ENCODE results near the gene ATP1A2. TPM values are rescaled to one million over a fixed set of nuclear protein-coding genes. Genes with fewer than 3 reads are reported as not detected.

ATP1A2 gene
- total and polyA plus RNA-seq, 2 of the 8 experiments (the other 6 are each of a cell fraction or from before 2014, with no cell fraction given) = 39.7 to 40.8 TPM

GRCh38 chr1:160123726-160124125 lies 8.2 kb downstream of the ATP1A2 start:
- H4K91ac ChIP-seq (replicated peaks; ENCODE audit: insufficient read length, low read length) = no peak overlapping the region
- H3K56ac ChIP-seq (replicated peaks; ENCODE audit: insufficient read length, low read depth, low read length) = no peak overlapping the region
- FAIRE-seq (no peak), DNase-seq (ENCODE audit: low read depth in 1 of 2, low spot score in 2 of 2) (no peak)
- H2AFZ ChIP-seq (ENCODE audit: low read length) = no peak overlapping the region
- H3K79me1 ChIP-seq (ENCODE audit: low read depth, low read length) = peaks cover 3% of the 10 kb centered on the region; the same call in 1 of the 2 replicates
- H3K23me2 ChIP-seq (ENCODE audit: low read depth, low read length) = no peaks in the 10 kb centered on the region
- H2BK120ac ChIP-seq (replicated peaks; ENCODE audit: low read depth, low read length) = no peak overlapping the region
- H2BK20ac ChIP-seq (ENCODE audit: low read length) = no peak overlapping the region
- no peak overlapping the region for H4K8ac ChIP-seq (ENCODE audit: extremely low read depth, insufficient read depth, low read length)
- peaks cover 9 to 47% (median 36%) of the 10 kb centered on the region in 4 experiments; a peak in 7 of 8 replicates for H3K36me3 ChIP-seq (ENCODE audit: control insufficient read depth in 2 of 4, insufficient read depth in 4 of 4, low read length in 3 of 4)
- no peak overlapping the region for H3K4me3 ChIP-seq (ENCODE audit: extremely low read depth in 1 of 4, insufficient read depth in 2 of 4, low read depth in 3 of 4, low read length in 4 of 4)
- H2BK12ac ChIP-seq (ENCODE audit: low read depth, low read length) = no peak overlapping the region
- POLR2A ChIA-PET (ENCODE audit: partially characterized antibody) = interaction anchor here (0.7 to 1.8 kb wide), 6 partner anchors 8 to 88 kb away, joined by 3 to 11 read pairs (median 3); partner anchors contain the start of gene ATP1A2
- H3K27me3 ChIP-seq (replicated peaks in 1 of 4; ENCODE audit: control insufficient read depth in 3 of 4, extremely low read depth in 1 of 4, insufficient read depth in 3 of 4, low read length in 3 of 4) = no peaks in the 10 kb centered on the region
- H3K4ac ChIP-seq (replicated peaks; ENCODE audit: insufficient read length, low read depth, low read length) = no peak overlapping the region
- H3K9me3 ChIP-seq (ENCODE audit: insufficient read depth in 2 of 2, low read depth in 1 of 2, low read length in 1 of 2) = no peaks in the 10 kb centered on the region
- H2BK5ac ChIP-seq (ENCODE audit: low read depth, low read length) = no peak overlapping the region
- CTCF ChIA-PET (ENCODE audit: partially characterized antibody) = interaction anchor here (0.7 to 18.1 kb wide), 18 partner anchors 11 to 234 kb away, joined by 3 to 256 read pairs (median 4); partner anchors contain the start of gene ATP1A2
- peaks cover 0 to 6% (median 0%) of the 10 kb centered on the region in 4 experiments; a peak in 2 of 7 replicates for H3K4me1 ChIP-seq (replicated peaks in 1 of 4; ENCODE audit: control insufficient read depth in 3 of 4, insufficient read depth in 4 of 4, low read length in 3 of 4)
- no peak overlapping the region for H3K4me2 ChIP-seq (ENCODE audit: insufficient read depth in 1 of 2, low read depth in 2 of 2, low read length in 2 of 2)
- no peak overlapping the region for H3K14ac ChIP-seq (ENCODE audit: insufficient read length)
- H3K23ac ChIP-seq (ENCODE audit: insufficient read length) = no peak overlapping the region
- H3K18ac ChIP-seq (ENCODE audit: extremely low read depth, low read length) = no peak overlapping the region
- no peak overlapping the region for H3K27ac ChIP-seq (ENCODE audit: low read depth, low read length)
- H4K5ac ChIP-seq (ENCODE audit: insufficient read length, low read depth, low read length) = no peak overlapping the region
- H4K20me1 ChIP-seq (replicated peaks in 1 of 2; ENCODE audit: control insufficient read depth in 1 of 2, insufficient read depth in 2 of 2, low read length in 2 of 2) = peaks cover 0 to 1% of the 10 kb centered on the region in 2 experiments
- H2AK5ac ChIP-seq (ENCODE audit: low read depth, low read length) = no peak overlapping the region
- no peaks in the 10 kb centered on the region for H3K79me2 ChIP-seq (ENCODE audit: control insufficient read depth in 1 of 2, insufficient read depth in 2 of 2, low read length in 2 of 2)
- H3K9ac ChIP-seq (replicated peaks in 1 of 4; ENCODE audit: extremely low read depth in 1 of 4, low read depth in 3 of 4, low read length in 3 of 4) = no peak overlapping the region
- no peak overlapping the region for H2BK15ac ChIP-seq (ENCODE audit: low read length)
- TF ChIP-seq RBBP5 (IDR thresholded peaks at IDR 0.05; ENCODE audit: borderline replicate concordance, low read depth, low read length) (no peak), SIX5 (IDR thresholded peaks at IDR 0.05; ENCODE audit: low read depth, low read length) (no peak), CTCF (IDR thresholded peaks at IDR 0.05; ENCODE audit: control extremely low read depth in 1 of 3, insufficient read depth in 1 of 3, low read depth in 1 of 3, low read length in 3 of 3) (no peak), CREB1 (IDR thresholded peaks at IDR 0.05) (no peak), EP300 (IDR thresholded peaks at IDR 0.05; ENCODE audit: borderline replicate concordance in 1 of 2, low read depth in 2 of 2, low read length in 2 of 2) (no peak), BCL11A (IDR thresholded peaks at IDR 0.05; ENCODE audit: low read depth in 2 of 2, low read length in 2 of 2) (no peak), ZNF274 (IDR thresholded peaks at IDR 0.05; ENCODE audit: borderline replicate concordance, extremely low read depth, low read length) (no peak), SP4 (IDR thresholded peaks at IDR 0.05; ENCODE audit: low read length) (no peak), CBX8 (IDR thresholded peaks at IDR 0.05; ENCODE audit: borderline replicate concordance, low read depth, low read length) (no peak), RNF2 (IDR thresholded peaks at IDR 0.05; ENCODE audit: borderline replicate concordance, low read depth, low read length, missing control alignments, poor library complexity, severe bottlenecking) (no peak), ASH2L (IDR thresholded peaks at IDR 0.05; ENCODE audit: low read length) (no peak)
